ENCODE measurements around the gene DHX34. TPM values are rescaled to one million over a fixed set of nuclear protein-coding genes. Genes with fewer than 3 reads are reported as not detected.

The DHX34 gene
- total RNA-seq, 2 experiments from 2014 or later = 11.7 to 14.3 TPM

DNA sequence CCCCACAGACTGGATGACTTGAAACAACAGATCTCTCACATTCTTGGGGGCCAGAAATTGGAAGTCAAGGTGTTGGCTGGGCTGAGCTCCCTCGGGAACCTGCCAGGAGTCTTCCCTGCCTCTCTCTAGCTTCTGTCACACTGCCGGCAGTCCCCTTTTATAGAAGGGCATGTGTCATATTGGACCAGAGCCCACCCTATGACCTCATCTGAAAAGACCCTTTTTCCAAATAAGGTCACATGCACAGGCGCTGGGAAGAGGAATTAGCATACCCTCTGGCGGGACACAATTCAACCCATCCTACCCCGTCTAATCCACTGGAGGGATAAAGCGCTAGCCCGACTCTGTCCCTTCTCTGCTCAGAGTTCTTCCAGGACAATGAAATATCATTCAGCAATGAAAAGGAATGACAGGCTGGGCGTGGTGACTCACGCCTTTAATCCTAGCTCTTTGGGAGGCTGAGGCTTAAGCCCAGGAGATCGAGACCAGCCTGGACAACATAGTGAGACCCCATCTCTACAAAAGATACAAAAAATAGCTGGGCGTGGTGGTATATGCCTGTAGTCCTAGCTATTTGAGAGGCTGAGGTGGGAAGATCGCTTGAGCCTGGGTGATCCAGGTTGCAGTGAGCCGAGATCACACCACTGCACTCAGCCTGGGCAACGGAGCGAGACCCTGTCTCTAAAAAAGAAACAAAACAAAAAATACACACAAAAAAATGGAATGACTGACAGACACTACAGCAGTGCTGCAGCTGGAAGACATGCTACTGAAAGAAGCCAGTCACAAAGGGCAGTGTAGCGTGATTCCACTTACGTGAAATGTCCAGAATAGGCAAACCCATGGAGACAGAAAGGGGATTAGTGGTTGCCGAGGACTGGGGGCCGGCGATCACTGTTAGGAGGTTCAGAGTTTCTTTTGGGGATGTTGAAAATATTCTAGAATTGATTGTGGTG lies 41.7 kb downstream of the DHX34 start:
- no peaks in the 10 kb centered on the region for H3K36me3 Mint-ChIP-seq
- H3K27me3 Mint-ChIP-seq = peaks cover 4% of the 10 kb centered on the region
- H3K4me3 Mint-ChIP-seq = no peak overlapping the region
- DNase-seq (no peak), ATAC-seq (no peak)
- no peak overlapping the region for H3K27ac Mint-ChIP-seq
- CTCF ChIA-PET = interaction anchor here (0.6 to 5.2 kb wide), 34 partner anchors 8 to 378 kb away, joined by 3 to 88 read pairs (median 4); partner anchors contain the start of genes C5AR1, DHX34, EHD2 and INAFM1
- no peaks in the 10 kb centered on the region for H3K9me3 Mint-ChIP-seq (ENCODE audit: low read depth)
- peaks cover 4% of the 10 kb centered on the region for H3K4me1 Mint-ChIP-seq

DNA sequence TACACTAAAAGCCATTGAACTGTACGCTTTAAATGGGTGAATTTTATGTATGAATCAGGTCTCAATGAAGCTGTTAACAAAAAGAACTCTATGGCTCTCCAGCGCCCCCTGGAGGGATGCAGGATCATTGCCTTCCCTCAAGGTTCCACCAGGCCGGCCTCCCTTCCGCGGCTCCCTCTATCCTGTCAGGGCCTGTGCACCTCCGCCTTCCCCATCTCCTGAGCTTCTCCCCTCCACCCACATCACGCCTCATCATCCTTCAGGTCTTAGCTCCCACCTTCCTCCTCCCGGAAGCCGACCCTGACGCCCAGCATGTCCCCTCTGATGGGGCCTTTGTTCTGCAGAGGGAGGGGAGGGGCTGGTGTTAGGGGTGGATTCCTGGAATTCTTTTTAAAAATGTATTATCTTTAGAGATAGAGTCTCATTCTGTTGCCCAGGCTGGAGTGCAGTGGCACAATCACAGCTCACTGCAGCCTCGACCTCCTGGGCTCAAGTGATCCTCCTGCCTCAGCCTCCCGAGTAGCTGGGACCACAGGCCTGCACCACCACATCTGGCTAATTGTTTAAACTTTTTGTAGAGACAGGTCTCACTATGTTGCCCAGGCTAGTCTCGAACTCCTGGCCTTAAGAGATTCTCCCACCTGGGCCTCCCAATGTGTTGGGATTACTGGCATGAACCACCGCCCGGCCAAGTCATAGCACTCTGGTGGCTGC lies 42.6 kb downstream of the DHX34 start:
- CTCF ChIA-PET = interaction anchor here (0.6 to 5.2 kb wide), 33 partner anchors 9 to 378 kb away, joined by 3 to 88 read pairs (median 4); partner anchors contain the start of genes C5AR1, DHX34, EHD2 and INAFM1
- DNase-seq = peak; percentile 87
- peak; percentile 87 for ATAC-seq
- Mint-ChIP-seq H3K27ac (no peak overlapping the region), H3K4me1 (peaks cover 4% of the 10 kb centered on the region), H3K4me3 (no peak overlapping the region), H3K36me3 (no peaks in the 10 kb centered on the region), H3K9me3 (ENCODE audit: low read depth) (no peaks in the 10 kb centered on the region), H3K27me3 (peaks cover 4% of the 10 kb centered on the region)

DNA sequence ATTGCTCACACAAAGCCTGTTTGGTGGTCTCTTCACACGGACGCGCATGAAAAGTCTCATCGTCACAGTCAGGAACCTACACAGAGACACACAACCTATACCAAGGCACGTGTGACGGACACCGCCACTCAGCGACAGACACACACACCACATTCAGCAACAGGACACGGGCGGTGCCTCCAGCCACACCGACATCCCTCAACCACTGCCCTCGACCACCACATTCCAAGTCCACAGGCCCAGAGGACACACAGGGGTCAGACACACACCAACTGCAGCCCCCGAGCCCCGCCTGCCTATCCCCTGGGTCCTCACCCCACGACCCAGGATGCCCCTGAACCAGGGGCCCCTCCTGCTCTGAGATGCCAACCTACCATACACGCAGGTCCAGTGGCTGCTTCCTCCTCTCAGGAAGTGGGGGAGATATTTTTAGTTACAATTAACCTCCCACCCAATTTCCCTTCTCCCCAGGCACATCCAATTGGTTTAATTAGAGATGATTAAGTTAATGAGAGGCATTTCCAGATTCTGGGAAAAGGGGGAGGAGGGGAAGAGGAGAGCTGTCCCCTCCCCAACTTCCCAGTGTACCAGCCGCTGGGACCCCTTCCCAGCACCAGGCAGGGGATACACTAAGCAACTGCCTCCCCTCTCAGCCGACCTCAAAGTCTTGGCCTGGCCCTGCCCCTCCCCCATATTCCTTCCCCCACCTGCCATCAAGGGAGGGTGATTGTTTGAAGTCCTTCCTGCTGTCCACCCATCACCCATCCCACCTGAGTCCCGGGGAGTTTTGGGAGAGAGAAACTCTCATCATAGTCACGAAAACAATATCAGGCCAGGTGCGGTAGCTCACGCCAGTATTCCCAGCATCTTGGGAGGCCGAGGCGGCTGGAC lies 49.8 kb downstream of the DHX34 start:
- Mint-ChIP-seq H3K9me3 (ENCODE audit: low read depth) (no peaks in the 10 kb centered on the region), H3K4me1 (no peaks in the 10 kb centered on the region), H3K36me3 (no peaks in the 10 kb centered on the region), H3K27me3 (peaks cover 4% of the 10 kb centered on the region), H3K27ac (no peak overlapping the region), H3K4me3 (no peak overlapping the region)
- DNase-seq = no peak
- CTCF ChIA-PET = no interaction called here
- no peak for ATAC-seq

DNA sequence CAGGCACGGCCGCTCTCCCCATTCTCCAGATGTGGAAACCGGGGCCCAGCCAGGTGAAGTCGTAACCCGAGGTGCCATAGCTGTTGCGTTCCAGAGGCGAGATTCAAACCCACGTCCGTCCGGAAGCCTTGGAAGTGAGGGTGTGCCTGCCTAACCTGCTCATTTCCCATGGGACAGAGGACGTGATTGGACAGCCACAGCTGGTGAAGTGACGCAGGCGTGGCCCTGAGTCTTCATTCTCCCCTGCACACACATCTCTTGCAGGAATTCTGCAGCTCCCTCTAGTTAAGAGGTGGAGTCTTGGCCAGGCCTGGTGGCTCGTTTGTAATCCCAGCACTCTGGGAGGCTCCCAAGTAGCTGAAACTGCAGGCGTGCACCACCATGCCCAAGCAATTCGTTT lies 53.4 kb downstream of the DHX34 start:
- Mint-ChIP-seq H3K4me1 (no peaks in the 10 kb centered on the region), H3K4me3 (no peak overlapping the region), H3K9me3 (ENCODE audit: low read depth) (no peaks in the 10 kb centered on the region), H3K27me3 (peaks cover 17% of the 10 kb centered on the region), H3K27ac (no peak overlapping the region), H3K36me3 (no peaks in the 10 kb centered on the region)
- ATAC-seq (no peak), DNase-seq (no peak)
- CTCF ChIA-PET = interaction anchor here (1.6 kb wide), 1 partner anchor 11 kb away, joined by 7 read pairs; no protein-coding TSS in a partner anchor

DNA sequence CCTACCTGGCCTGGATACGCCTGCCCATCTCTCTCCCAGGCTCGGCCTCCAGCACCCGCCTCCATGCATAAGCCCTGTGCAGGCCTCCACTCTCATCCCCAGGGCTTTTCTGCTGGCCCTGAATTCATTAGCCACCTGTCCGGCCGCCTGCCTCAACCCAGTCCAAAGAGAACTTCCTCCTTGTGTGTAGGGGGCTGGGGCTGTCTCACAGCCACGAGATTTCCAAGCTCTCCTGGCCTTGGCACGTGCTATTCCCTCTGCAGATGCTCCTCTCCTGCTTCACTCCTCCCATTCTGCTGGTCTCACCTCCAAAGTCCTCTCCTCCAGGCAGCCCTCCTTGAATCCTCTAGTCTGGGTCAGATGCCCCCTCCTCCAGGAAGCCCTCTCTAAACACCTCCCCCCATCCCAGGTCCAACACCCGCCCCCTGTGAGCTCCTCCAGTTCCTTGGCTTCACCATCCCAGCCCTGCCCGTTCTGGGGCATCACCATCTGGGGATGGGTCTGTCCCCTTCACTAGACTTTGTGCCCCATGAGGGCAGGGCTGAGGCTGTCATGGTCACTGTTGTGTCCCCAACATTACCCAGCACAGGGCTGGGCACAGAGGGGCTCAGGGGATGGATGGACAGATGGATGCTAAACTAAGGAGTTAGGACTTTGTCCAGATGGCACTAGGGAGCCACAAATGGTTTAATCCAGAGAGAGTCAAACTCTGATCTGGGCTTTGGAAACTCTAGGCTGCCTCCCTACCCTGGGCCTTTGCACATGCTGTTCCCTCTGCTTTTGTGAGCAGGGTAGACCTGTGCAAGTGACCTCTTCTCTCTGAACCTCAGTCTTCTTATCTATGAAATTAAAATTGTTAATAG lies 55.5 kb downstream of the DHX34 start:
- no peaks in the 10 kb centered on the region for H3K36me3 Mint-ChIP-seq
- H3K4me3 Mint-ChIP-seq = no peak overlapping the region
- DNase-seq (no peak), ATAC-seq (no peak)
- H3K27me3 Mint-ChIP-seq = peaks cover 35% of the 10 kb centered on the region
- H3K27ac Mint-ChIP-seq = no peak overlapping the region
- CTCF ChIA-PET = no interaction called here
- H3K9me3 Mint-ChIP-seq (ENCODE audit: low read depth) = no peaks in the 10 kb centered on the region
- H3K4me1 Mint-ChIP-seq = no peaks in the 10 kb centered on the region

DNA sequence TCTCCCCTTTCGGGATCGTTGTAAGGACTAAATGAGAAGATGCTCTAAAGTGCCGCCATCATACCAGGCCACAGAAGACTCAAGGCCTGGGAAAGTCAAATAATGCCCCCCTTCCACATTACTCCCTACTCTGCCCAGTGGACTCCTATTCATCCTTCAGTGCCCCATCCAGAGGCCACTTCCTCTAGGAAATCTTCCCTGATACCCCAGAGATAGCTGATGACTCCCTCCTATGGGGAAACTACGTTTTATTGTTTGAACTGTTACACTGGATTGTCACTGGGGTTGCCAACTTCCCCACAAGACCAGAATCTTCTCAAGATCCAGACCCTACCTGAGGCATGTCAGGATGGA lies 56.1 kb downstream of the DHX34 start:
- Mint-ChIP-seq H3K27me3 (peaks cover 35% of the 10 kb centered on the region), H3K4me3 (no peak overlapping the region), H3K9me3 (ENCODE audit: low read depth) (no peaks in the 10 kb centered on the region), H3K27ac (no peak overlapping the region), H3K36me3 (no peaks in the 10 kb centered on the region), H3K4me1 (no peaks in the 10 kb centered on the region)
- DNase-seq (no peak), ATAC-seq (no peak)
- CTCF ChIA-PET = no interaction called here

DNA sequence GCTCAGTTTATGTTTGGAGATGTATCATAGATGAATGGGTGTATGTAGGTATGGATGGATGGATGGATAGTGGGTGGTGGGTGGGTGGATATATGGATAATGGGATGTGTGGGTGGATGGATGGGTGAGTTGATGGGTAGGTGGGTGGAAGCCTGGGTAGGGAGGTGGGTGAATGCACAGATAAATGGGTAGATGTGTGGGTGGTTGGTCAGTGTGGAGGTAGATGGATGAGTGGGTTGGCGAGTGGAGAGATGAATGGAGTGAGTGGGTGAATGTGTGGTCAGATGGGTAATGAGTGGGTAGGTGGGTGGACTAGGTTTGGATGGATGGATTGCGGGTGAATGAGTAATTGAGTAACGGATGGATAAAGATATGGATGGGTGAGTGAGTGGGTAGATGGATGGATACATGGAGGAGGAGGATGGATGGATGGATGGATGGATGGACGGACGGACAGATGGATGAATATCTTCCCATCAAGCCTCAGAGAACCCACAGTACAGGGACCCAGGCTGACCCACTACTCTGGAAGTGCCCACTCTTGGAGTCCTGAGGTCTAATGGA lies 56.8 kb downstream of the DHX34 start:
- H3K36me3 Mint-ChIP-seq = no peaks in the 10 kb centered on the region
- peaks cover 38% of the 10 kb centered on the region for H3K27me3 Mint-ChIP-seq
- CTCF ChIA-PET = no interaction called here
- H3K4me3 Mint-ChIP-seq = no peak overlapping the region
- no peak overlapping the region for H3K27ac Mint-ChIP-seq
- no peak for ATAC-seq
- no peak for DNase-seq
- H3K9me3 Mint-ChIP-seq (ENCODE audit: low read depth) = no peaks in the 10 kb centered on the region
- H3K4me1 Mint-ChIP-seq = no peaks in the 10 kb centered on the region

DNA sequence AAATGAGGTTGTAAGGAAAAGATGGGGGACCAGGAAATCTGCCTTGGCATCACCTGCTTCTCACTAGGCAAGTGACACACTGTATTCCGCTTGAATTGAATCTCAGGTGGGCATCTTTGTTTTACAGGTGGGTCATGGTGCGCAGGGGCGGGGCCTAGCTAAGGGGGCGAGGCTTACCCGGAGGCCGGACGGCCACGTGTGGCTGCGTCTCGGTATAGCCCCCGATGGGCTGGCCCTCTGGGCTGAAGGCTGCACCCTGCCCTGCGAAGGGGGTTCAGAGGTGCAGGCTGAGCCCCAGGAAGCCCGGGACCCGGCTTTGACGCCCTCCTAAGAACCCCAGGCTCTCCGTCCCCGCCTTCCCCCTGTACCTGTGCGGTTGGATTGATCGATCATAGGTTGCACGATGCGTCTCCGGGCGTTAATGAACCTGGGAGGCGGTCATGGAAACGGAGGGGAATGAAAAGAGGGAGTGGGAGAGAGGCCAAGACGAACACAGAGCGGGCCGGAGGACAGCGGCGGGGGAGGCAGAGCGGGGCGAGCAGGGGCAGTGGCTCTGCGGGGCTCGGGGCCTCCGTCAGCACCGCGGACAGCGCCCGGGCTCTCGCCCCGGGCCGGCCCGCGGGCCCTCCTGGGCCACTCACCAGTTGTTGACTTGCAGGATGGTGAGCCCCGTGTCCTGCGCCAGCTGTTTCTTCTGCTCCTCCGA lies 57.7 kb downstream of the DHX34 start:
- no peak overlapping the region for H3K27ac Mint-ChIP-seq
- H3K27me3 Mint-ChIP-seq = peaks cover 40% of the 10 kb centered on the region
- no peaks in the 10 kb centered on the region for H3K9me3 Mint-ChIP-seq (ENCODE audit: low read depth)
- no peak overlapping the region for H3K4me3 Mint-ChIP-seq
- CTCF ChIA-PET = no interaction called here
- no peak for DNase-seq
- no peaks in the 10 kb centered on the region for H3K4me1 Mint-ChIP-seq
- H3K36me3 Mint-ChIP-seq = no peaks in the 10 kb centered on the region
- ATAC-seq = peak; percentile 49

DNA sequence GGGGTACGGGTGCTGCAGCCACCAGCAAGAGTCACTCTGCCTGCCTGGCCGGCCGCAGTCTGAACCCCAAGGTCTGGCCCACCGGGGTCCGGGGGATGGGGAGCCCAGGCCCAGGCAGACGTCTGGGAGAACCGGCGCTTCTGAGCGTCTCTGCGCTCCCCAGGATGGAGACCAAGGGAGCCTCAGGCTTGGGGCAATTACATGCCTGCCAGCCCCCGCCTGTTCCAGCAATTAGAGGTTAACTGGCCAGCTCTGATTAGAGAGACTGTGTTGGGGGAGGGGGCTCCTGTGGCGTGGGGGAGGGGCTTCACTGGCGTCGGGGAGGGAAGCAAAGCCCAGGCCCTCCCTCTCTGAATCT lies 58.3 kb downstream of the DHX34 start:
- Mint-ChIP-seq H3K27me3 (peaks cover 40% of the 10 kb centered on the region), H3K4me1 (no peaks in the 10 kb centered on the region), H3K27ac (no peak overlapping the region), H3K4me3 (no peak overlapping the region), H3K36me3 (no peaks in the 10 kb centered on the region), H3K9me3 (ENCODE audit: low read depth) (no peaks in the 10 kb centered on the region)
- DNase-seq = no peak
- no peak for ATAC-seq
- CTCF ChIA-PET = no interaction called here

DNA sequence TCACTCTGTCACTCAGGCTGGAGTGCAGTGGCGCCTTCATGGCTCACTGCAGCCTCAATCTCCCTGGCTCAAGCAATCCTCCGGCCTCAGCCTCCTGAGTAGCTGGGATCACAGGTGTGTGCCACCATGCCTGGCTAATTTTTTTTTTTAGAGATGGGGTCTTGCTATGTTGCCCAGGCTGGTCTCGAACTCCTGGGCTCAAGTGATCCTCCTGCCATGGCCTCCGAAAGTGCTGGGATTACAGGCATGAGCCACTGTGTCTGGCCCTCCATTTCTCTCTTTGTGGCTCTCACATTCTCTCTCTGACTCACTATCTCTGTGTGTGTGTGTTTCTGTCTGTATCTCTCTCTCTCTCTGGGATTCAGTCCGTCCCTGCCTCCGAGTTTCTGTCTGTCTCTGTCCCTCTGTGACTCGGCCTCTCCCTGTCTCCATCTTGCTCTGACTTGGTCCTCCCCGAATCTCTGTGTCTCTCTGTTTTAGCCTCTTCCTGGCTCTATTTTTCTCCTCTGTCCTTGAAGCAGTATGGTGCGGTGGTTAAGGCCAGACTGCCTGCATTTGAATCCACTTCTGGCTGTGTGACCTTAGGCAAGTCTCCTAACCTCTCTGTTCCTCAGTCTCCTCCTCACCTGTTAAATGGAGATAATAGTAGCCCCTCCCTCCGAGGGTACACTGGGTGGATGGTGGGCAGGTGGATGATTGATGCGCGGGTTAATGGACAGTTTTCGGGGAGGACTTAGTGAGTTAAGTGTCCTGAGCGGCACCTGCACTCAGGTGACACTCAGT lies 59.2 kb downstream of the DHX34 start:
- Mint-ChIP-seq H3K4me1 (no peaks in the 10 kb centered on the region), H3K27me3 (peaks cover 40% of the 10 kb centered on the region), H3K9me3 (ENCODE audit: low read depth) (no peaks in the 10 kb centered on the region), H3K27ac (no peak overlapping the region), H3K4me3 (no peak overlapping the region), H3K36me3 (no peaks in the 10 kb centered on the region)
- CTCF ChIA-PET = no interaction called here
- ATAC-seq (no peak), DNase-seq (no peak)

DNA sequence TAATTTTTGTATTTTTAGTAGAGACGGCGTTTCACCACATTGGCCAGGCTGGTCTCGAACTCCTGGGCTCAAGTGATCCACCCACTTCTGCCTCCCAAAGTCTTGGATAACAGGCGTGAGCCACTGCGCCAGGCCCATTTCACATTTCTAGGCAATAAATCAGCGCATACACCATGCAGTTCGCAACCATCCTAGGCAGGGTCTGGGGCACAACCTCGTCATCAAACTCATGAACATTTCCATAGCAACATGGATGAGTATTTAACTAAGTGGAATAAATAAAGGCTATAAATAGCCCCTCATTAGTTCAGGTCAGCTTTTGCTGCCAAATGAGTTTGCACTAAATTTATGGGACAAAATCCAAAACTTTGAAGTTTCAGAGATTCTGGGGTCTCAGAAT lies 62.0 kb downstream of the DHX34 start:
- Mint-ChIP-seq H3K27me3 (peaks cover 40% of the 10 kb centered on the region), H3K4me3 (no peak overlapping the region), H3K4me1 (no peaks in the 10 kb centered on the region), H3K36me3 (no peaks in the 10 kb centered on the region), H3K9me3 (ENCODE audit: low read depth) (no peaks in the 10 kb centered on the region), H3K27ac (no peak overlapping the region)
- ATAC-seq = no peak
- DNase-seq = no peak
- CTCF ChIA-PET = no interaction called here
